NCI-H2196 treated with DMSO at 0.1 percent for 48 hours (cell line): Measurements from ENCODE around the gene TBKBP1.

Experiments
- DNase-seq: peaks from one replicate; lab custom pipeline; 2025; ENCODE audit not compliant: unreplicated experiment; lab: John Stamatoyannopoulos, UW

The TBKBP1 gene

DNA sequence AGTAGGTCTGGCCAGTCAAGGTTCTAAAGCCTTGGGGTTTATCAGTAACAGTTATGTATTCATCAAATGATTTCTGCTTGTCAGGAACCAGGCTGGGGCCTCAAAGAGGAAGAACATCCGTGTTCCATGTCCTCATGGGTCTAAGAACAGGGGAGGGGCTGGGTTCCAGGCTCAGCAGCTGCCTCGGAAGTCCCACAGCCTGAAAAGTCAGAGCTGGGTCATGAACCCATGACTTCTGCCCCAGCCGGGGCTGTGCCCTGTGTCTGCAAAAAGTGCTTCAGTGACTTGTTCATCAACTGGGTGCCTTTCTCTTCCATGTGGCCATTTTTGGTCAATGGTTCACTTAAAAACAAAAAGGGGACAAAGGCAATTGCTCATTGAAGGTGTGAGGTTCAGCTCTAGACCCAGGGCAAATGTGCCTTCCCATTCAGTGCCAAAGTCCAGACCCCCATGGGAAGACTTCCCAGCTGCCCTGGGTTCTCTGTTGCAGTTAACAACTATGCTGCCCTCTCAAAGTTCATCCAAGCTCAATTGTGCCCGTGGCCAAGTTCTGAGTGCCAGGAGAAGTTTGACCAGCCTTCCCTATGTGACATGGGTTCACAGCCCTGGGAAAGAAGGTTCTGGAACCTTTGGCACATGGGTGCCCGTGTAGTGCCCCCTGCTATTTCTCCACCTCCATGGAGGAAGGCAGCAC lies 18.5 kb downstream of the TBKBP1 start:
- DNase-seq, result no peak

- no peak for DNase-seq
Observed at GRCh38 chr17:47713980-47714700, 20.2 kb downstream of the TBKBP1 start.

- DNase-seq, result no peak
Observed at GRCh38 chr17:47714773-47715396, 20.9 kb downstream of the TBKBP1 start.

- DNase-seq, result no peak
Observed at GRCh38 chr17:47715669-47716325, 21.8 kb downstream of the TBKBP1 start.

DNA sequence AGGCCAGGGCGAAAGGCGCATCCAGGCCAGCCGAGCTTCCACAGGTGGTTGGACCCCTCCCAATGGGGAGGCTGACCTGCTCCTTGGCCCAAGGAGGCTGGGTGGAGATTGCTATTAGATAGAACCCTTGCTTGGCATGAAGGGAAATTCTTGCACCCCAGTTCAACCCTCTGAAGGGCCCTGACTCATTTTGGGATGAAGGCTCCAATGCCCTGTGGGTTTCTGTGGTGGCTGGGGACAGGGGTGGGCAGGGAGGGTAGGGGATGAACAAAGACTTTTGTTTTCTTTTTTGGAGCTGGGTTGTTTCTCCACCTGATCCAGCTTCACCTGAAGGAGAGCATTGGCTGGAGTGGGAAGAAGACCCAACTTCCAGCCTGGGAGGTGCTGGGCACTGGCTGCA lies 22.4 kb downstream of the TBKBP1 start:
- no peak for DNase-seq

GRCh38 chr17:47717261-47717697 lies 23.3 kb downstream of the TBKBP1 start:
- DNase-seq, result no peak

GRCh38 chr17:47717979-47718621 lies 24.1 kb downstream of the TBKBP1 start:
- no peak for DNase-seq

- no peak for DNase-seq
Observed at GRCh38 chr17:47718634-47719405, 24.9 kb downstream of the TBKBP1 start.

- no peak for DNase-seq
Observed at GRCh38 chr17:47719411-47720152, 25.6 kb downstream of the TBKBP1 start.

DNA sequence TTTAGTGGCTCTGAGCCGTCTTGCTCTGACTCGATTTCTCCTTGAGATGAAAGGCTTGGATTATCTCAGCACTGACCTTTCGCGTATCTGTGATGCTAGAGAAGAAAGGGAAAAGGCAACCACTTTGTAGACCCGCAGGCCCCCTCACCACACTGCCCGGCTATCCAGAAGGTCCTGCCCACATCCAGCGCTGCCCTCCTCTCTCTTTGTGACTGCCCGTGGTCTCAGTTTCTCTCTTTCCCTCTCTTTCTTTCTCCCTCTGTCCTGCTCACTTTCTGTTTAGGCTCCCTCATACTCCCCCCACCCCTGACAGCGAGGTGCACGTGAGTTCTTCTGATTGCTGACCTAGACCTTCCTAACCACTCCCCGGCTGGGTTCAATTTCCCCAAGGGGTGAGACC lies 26.2 kb downstream of the TBKBP1 start:
- DNase-seq, result no peak

- no peak for DNase-seq
Observed at GRCh38 chr17:47720754-47721533, 27.0 kb downstream of the TBKBP1 start.

DNA sequence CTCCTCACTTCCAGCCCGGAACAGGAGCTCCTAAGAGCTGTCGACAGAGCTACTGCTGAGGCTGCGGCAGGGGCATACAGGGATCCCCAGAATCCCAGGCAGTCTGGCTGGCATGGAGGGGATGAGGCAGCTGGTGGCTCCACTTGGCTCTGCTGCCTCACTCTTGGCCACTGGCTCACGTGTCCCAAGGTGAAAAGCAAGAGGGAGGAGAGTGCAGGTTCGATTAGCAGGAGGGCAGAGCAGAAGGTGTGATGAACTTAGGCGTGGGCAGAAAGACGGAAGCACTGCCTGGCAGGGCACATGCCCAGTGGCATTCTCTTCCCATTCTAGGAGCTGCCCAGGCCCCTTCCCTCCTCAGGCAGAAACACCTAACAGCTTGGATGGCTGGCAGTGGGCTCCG lies 27.8 kb downstream of the TBKBP1 start:
- no peak for DNase-seq

GRCh38 chr17:47724705-47725104 lies 30.7 kb downstream of the TBKBP1 start:
- no peak for DNase-seq

- DNase-seq, result no peak
Observed at GRCh38 chr17:47725446-47726111, 31.6 kb downstream of the TBKBP1 start.

DNA sequence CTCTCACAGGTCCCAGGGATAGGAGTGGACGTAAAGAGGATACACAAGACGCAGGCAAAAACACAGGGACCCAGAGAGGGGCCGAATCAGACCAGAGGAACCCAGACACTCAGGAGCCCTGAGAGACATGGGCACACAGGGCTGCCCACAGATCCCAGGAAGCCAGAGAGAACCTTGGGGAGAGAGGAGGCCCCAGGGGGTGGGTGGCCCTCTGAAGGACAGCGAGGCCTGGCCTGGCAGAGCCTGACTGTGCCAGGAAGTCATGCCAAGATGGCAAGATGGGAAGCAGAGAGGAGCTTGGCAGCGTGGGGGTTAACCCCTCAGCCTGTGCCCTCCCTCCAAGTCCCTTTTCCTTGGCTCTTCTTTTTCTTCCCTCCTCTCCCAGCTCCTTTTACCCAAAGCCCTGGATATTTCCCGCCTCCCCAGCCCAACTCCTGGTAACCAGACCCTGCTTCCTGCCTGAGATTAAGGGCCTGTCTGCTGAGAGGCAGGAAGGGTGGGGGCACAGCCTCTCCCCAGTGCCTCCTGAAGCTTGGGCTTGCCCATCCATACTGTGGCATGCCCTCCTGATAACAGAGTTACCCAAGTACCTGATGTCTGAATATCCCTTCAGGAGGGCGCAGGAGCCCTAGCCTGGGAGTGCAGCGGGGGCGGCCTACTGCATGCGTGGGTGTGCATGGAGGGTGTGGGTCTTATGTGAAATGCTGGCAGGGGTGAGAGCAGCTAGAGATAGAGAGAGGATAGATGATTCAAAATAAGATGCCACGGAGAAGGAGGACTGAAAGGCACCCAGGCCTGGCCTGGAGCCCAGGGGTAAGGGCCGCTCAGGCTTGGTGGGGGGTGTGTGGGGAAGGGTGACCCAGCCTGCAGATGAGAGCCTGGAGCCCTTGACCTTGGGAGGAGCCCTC lies 33.1 kb downstream of the TBKBP1 start:
- no peak for DNase-seq

GRCh38 chr17:47727704-47728036 lies 33.7 kb downstream of the TBKBP1 start:
- no peak for DNase-seq

GRCh38 chr17:47728214-47728877 lies 34.4 kb downstream of the TBKBP1 start:
- no peak for DNase-seq
